ENCODE data around the gene TMPRSS6.
A peak's percentile ranks its signal among the peaks of the same experiment; 100 is the strongest.

Gene TMPRSS6

GRCh38 chr22:37052386-37053309 is 56.9 kb downstream of the TMPRSS6 start:
- FAIRE-seq, result no peak
- no peak for DNase-seq (ENCODE audit: insufficient read length, low spot score)
- no peak for TF ChIP-seq CTCF (IDR thresholded peaks at IDR 0.05; ENCODE audit: insufficient read depth, missing control alignments)

DNA sequence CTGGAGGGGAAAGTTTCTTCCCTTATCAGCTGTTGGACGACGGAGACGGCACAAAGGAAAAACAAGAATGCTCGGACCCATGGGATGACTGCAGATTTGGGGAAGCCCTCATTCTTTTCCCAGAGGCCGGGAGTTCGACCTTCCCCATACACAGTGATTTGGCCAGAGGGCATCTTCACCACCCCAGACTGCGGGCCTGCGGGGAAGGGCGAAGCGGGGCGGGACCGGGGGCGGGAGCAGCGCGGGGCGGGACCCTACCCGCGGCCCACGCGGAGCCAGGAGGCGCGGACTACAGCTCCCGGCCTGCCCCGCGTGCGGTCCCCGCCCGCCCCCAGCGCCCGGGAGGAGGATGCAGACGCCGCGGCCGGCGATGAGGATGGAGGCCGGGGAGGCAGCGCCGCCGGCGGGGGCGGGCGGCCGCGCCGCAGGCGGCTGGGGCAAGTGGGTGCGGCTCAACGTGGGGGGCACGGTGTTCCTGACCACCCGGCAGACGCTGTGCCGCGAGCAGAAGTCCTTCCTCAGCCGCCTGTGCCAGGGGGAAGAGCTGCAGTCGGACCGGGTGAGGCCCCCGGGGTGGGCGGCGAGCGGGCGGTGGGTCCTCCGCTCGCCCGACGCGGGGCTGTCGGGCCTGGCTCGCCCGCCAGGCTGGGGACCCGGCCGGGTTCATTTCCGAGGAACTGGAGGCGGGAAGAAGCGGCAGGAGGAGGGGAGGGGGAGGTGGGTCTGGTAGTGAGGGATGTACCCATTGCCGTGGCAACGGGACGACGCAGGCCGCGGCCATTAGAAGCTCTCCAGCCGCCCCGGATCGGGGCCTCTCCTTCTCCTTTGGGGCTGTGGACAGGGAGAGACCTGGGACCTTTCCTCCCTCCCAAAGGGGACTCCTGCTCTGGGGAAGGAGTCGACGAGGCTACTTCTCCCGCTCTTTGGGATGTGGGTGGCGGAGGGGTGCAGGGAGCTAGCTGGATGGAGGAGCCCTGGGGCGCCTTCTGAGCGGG is 57.8 kb downstream of the TMPRSS6 start, which contains the start of gene KCTD17:
Gene KCTD17 (plus strand): TSS at position 352 of the 995 bp plus-strand sequence. CDS start 19 bp downstream, at position 371.
- peak; percentile 67 for DNase-seq (ENCODE audit: insufficient read length, low spot score)
- TF ChIP-seq CTCF (IDR thresholded peaks at IDR 0.05; ENCODE audit: insufficient read depth, missing control alignments), result no peak
- no peak for FAIRE-seq

DNA sequence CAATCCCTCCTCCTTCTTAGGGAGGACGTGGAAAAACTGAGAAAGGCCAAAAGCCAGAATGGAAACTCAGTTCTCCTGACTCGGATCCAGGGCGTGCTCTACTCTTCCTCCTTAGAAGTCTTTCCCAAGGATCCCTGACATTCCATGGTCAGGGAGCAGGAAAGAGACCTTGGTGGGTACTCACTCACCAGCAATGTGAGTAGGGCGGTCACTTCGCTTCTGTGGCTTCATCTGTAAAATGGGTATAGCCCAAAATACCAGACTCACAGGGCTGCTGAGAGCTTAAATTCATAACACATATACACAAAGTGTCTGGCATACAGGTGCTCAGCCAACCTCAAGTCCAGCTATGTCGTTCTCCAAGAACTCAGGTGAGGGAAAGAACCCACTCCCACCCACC is 58.6 kb downstream of the TMPRSS6 start:
- TF ChIP-seq CTCF (IDR thresholded peaks at IDR 0.05; ENCODE audit: insufficient read depth, missing control alignments), result no peak
- DNase-seq (ENCODE audit: insufficient read length, low spot score) (no peak), FAIRE-seq (no peak)

DNA sequence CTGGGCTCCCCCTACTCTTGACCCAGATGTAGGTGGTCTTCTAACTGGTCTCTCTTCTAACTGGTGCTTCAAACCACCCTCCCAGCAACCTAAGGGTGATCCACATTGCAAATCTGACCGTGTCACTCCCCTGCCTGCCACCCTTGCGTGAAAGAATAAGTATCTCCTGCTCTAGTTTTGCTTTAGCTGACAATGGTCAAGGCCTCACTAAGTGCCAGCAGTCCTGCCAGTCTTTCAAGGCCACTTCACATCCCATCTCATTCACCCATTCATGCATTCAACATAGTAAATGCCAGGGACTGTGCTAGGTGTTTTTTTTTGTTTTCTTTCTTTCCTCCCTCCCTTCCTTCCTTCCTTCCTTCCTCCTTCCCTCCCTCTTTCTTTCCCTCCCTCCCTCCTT is 60.3 kb downstream of the TMPRSS6 start:
- no peak for TF ChIP-seq CTCF (IDR thresholded peaks at IDR 0.05; ENCODE audit: insufficient read depth, missing control alignments)
- FAIRE-seq (no peak), DNase-seq (ENCODE audit: insufficient read length, low spot score) (no peak)

- FAIRE-seq (no peak), DNase-seq (ENCODE audit: insufficient read length, low spot score) (no peak)
- TF ChIP-seq CTCF (IDR thresholded peaks at IDR 0.05; ENCODE audit: insufficient read depth, missing control alignments), result no peak
These were observed 61.4 kb downstream of the TMPRSS6 start for GRCh38 chr22:37048133-37048532.

DNA sequence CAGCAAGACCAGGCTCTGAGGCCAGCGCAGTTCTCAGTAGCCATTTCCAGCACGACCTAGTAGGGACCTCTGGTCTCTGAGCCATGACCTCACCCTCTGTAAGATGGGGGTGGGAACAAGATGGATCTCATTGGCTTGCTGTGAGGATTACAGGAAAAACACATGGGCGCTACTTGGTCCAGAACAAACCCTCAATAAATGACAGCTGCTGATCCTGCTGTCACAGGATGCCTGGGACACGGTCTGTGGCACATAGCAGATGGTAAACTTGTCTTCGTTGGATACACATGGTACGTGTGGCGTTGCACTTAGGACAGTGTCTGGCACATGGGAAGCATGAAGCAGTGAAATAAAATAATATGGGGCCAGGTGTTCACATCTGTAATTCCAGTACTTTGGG is 62.5 kb downstream of the TMPRSS6 start:
- no peak for DNase-seq (ENCODE audit: insufficient read length, low spot score)
- FAIRE-seq, result no peak
- no peak for TF ChIP-seq CTCF (IDR thresholded peaks at IDR 0.05; ENCODE audit: insufficient read depth, missing control alignments)
